A673 (cell line): Measurements from ENCODE around the gene RNF144B. TPM values are rescaled to one million over a fixed set of nuclear protein-coding genes. Genes with fewer than 3 reads are reported as not detected.
"Not testable (repeated sequence)": the region's sequence is repeated elsewhere in the genome, so short reads cannot be mapped to it uniquely, and the experiment has no call there.

Experiments
- BruUV-seq: library from RNA; stranded (reverse); fragments of 400-500 nt; replicated peaks from 2 replicates; lab custom pipeline; 2021; lab: Mats Ljungman, UMichigan
- CTCF ChIA-PET: fragments of 300-600 bp; sonication (Branson Sonifier 250); formaldehyde crosslinking; loops from one replicate; lab custom pipeline; 2022; ENCODE audit warnings: antibody characterized with exemption; lab: Charles Lee
- POLR2A ChIA-PET: fragments of 300-600 bp; sonication (Branson Sonifier 250); formaldehyde crosslinking; loops from one replicate; lab custom pipeline; 2022; ENCODE audit warnings: antibody characterized with exemption; ENCODE audit not compliant: low non-redundant PET; lab: Charles Lee
- DNase-seq: peaks from one replicate; pipeline ENCODE4 v3.0.0-alpha.2; 2015; ENCODE audit warnings: low spot score
- H3K27ac ChIP-seq: fragments of 200-600 bp; sonication (generic); 2 replicates; pipeline ENCODE4 v1.5.1; 2016; ENCODE audit warnings: mixed run types, low read depth, mild to moderate bottlenecking, mixed read lengths, antibody characterized with exemption, low read length; ENCODE audit not compliant: poor library complexity, severe bottlenecking
- H3K27me3 ChIP-seq: fragments of 200-600 bp; sonication (generic); replicated peaks from 2 replicates; pipeline ENCODE4 v1.6.1; 2017; ENCODE audit warnings: mixed run types, low read depth, mild to moderate bottlenecking, mixed read lengths, antibody characterized with exemption, low read length; ENCODE audit not compliant: insufficient read depth, poor library complexity
- H3K36me3 ChIP-seq: fragments of 200-600 bp; sonication (generic); 2 replicates; pipeline ENCODE4 v1.6.1; 2016; ENCODE audit warnings: mixed run types, mild to moderate bottlenecking, mixed read lengths, antibody characterized with exemption, low read length; ENCODE audit not compliant: insufficient read depth, poor library complexity, severe bottlenecking
- H3K4me1 ChIP-seq: fragments of 200-600 bp; sonication (generic); 2 replicates; pipeline ENCODE4 v1.6.1; 2017; ENCODE audit warnings: mixed run types, mild to moderate bottlenecking, mixed read lengths, antibody characterized with exemption, low read length; ENCODE audit not compliant: insufficient read depth, poor library complexity, severe bottlenecking
- H3K4me3 ChIP-seq: fragments of 200-600 bp; sonication (generic); 2 replicates; pipeline ENCODE4 v1.5.1; 2016; ENCODE audit warnings: low read depth, mixed run types, mild to moderate bottlenecking, mixed read lengths, low read length; ENCODE audit not compliant: poor library complexity, severe bottlenecking
- H3K9me3 ChIP-seq: fragments of 200-600 bp; sonication (generic); 2 replicates; pipeline ENCODE4 v1.6.1; 2016; ENCODE audit warnings: mixed run types, low read depth, mild to moderate bottlenecking, mixed read lengths, antibody characterized with exemption, low read length; ENCODE audit not compliant: poor library complexity, severe bottlenecking
- CTCF ChIP-seq: fragments of 300-800, 200-600 bp; sonication (generic); conservative IDR thresholded peaks from 2 replicates; pipeline ENCODE4 v1.5.1; 2017; ENCODE audit warnings: low read depth, mild to moderate bottlenecking, antibody characterized with exemption, low read length, moderate library complexity, mixed read lengths
- EZH2 ChIP-seq: fragments of 200-600 bp; sonication (generic); IDR thresholded peaks from 2 replicates; pipeline ENCODE4 v1.6.1; 2017; ENCODE audit warnings: borderline replicate concordance, low read depth, mild to moderate bottlenecking, mixed read lengths, antibody characterized with exemption, low read length; ENCODE audit not compliant: poor library complexity, severe bottlenecking
- intact Hi-C: fragments of 100-400 bp; cut with micrococcal nuclease; formaldehyde crosslinking; loops from one replicate; pipeline ENCODE4 v1.10.0; 2022; ENCODE audit not compliant: unreplicated experiment
- total RNA-seq: library from RNA; stranded (reverse); gene quantifications from 2 replicates; pipeline ENCODE4 v1.2.3, GENCODE V29; 2021

RNF144B gene
- total RNA-seq, 1 experiment from 2014 or later = 0.82 TPM

- no peak for TF ChIP-seq CTCF
- intact Hi-C loops = no loop called here
- DNase-seq = no peak
- H3K4me3 ChIP-seq = no peak overlapping the region
- BruUV-seq = no TSS peak
- no peaks in the 10 kb centered on the region for H3K27me3 ChIP-seq
- ChIA-PET CTCF (no interaction called here), POLR2A (no interaction called here)
- H3K27ac ChIP-seq = no peak overlapping the region
- H3K36me3 ChIP-seq = no peaks in the 10 kb centered on the region
- H3K9me3 ChIP-seq = no peaks in the 10 kb centered on the region
- H3K4me1 ChIP-seq = no peaks in the 10 kb centered on the region
Observed at GRCh38 chr6:18362058-18362561, 25.0 kb upstream of the RNF144B start.

GRCh38 chr6:18363746-18364145 lies 23.4 kb upstream of the RNF144B start:
- H3K27ac ChIP-seq = no peak overlapping the region
- H3K9me3 ChIP-seq = no peaks in the 10 kb centered on the region
- H3K4me3 ChIP-seq = no peak overlapping the region
- CTCF ChIA-PET = no interaction called here
- POLR2A ChIA-PET = no interaction called here
- no TSS peak for BruUV-seq
- no peaks in the 10 kb centered on the region for H3K4me1 ChIP-seq
- H3K36me3 ChIP-seq = no peaks in the 10 kb centered on the region
- no peaks in the 10 kb centered on the region for H3K27me3 ChIP-seq
- no peak for DNase-seq
- intact Hi-C loops = no loop called here
- TF ChIP-seq CTCF (no peak), EZH2 (no peak)

GRCh38 chr6:18364561-18364960 lies 22.6 kb upstream of the RNF144B start:
- H3K36me3 ChIP-seq, POLR2A ChIA-PET, BruUV-seq, intact Hi-C loops, DNase-seq, H3K4me1 ChIP-seq, CTCF ChIA-PET, H3K4me3 ChIP-seq, H3K9me3 ChIP-seq, H3K27ac ChIP-seq, H3K27me3 ChIP-seq: not testable (repeated sequence)

- POLR2A ChIA-PET = no interaction called here
- H3K9me3 ChIP-seq = no peaks in the 10 kb centered on the region
- no peak for TF ChIP-seq CTCF
- TF ChIP-seq EZH2 = no peak
- BruUV-seq = no TSS peak
- H3K27me3 ChIP-seq = no peaks in the 10 kb centered on the region
- no peaks in the 10 kb centered on the region for H3K4me1 ChIP-seq
- intact Hi-C loops = no loop called here
- CTCF ChIA-PET = no interaction called here
- H3K27ac ChIP-seq = no peak overlapping the region
- no peak overlapping the region for H3K4me3 ChIP-seq
- H3K36me3 ChIP-seq = no peaks in the 10 kb centered on the region
- no peak for DNase-seq
Observed at GRCh38 chr6:18367371-18367770, 19.8 kb upstream of the RNF144B start.
